SU-DHL-6 (cell line): ENCODE results near the gene ATP2B1.

Experiments used
- H2AFZ ChIP-seq: fragments of 200-600 bp; sonication (generic); 2 replicates; pipeline ENCODE4 v1.6.1; 2014; ENCODE audit warnings: low read depth, mild to moderate bottlenecking, moderate library complexity, mixed read lengths, antibody characterized with exemption, low read length; ENCODE audit not compliant: severe bottlenecking
- H3F3A ChIP-seq: fragments of 200-600 bp; shearing (Covaris generic); 2 replicates; pipeline ENCODE4 v1.6.0; 2016; ENCODE audit warnings: antibody characterized with exemption, mild to moderate bottlenecking; ENCODE audit not compliant: insufficient read depth
- H3K27ac ChIP-seq: fragments of 200-600 bp; sonication (generic); 2 replicates; pipeline ENCODE4 v1.5.1; 2016; ENCODE audit warnings: low read depth, mild to moderate bottlenecking, low read length, moderate library complexity, mixed read lengths
- H3K27me3 ChIP-seq: fragments of 200-600 bp; sonication (generic), shearing (Covaris generic); 2 replicates; pipeline ENCODE4 v1.6.0; 2014; ENCODE audit warnings: mild to moderate bottlenecking, low read length
- H3K36me3 ChIP-seq: fragments of 200-600 bp; sonication (generic); 2 replicates; pipeline ENCODE4 v1.6.1; 2014; ENCODE audit warnings: mild to moderate bottlenecking, low read length, mixed read lengths
- H3K4me2 ChIP-seq: fragments of 300-600, 200-600 bp; shearing (Covaris generic), sonication (generic); 2 replicates; pipeline ENCODE4 v1.6.0; 2014; ENCODE audit warnings: low read length, low read depth, mild to moderate bottlenecking; ENCODE audit not compliant: poor library complexity, severe bottlenecking
- H3K4me3 ChIP-seq: fragments of 200-600 bp; sonication (generic); 2 replicates; pipeline ENCODE4 v1.5.1; 2014; ENCODE audit warnings: antibody characterized with exemption, low read length, mild to moderate bottlenecking, mixed read lengths; ENCODE audit not compliant: insufficient read depth, poor library complexity, severe bottlenecking
- H3K79me2 ChIP-seq: fragments of 200-600 bp; sonication (generic); 2 replicates; pipeline ENCODE4 v1.6.1; 2014; ENCODE audit warnings: mild to moderate bottlenecking, low read length, moderate library complexity; ENCODE audit not compliant: insufficient read depth
- H3K9ac ChIP-seq: fragments of 200-600 bp; sonication (generic); 2 replicates; pipeline ENCODE4 v1.7.0; 2014; ENCODE audit warnings: mild to moderate bottlenecking, low read length
- H3K9me2 ChIP-seq: fragments of 200-600 bp; sonication (generic); replicated peaks from 2 replicates; pipeline ENCODE4 v1.6.1; 2014; ENCODE audit warnings: low read length; ENCODE audit not compliant: insufficient read depth
- H3K9me3 ChIP-seq: fragments of 200-600 bp; sonication (generic); 2 replicates; pipeline ENCODE4 v1.6.1; 2014; ENCODE audit warnings: low read length, mixed read lengths; ENCODE audit not compliant: insufficient read depth
- H4K20me1 ChIP-seq: fragments of 200-600 bp; sonication (generic); 2 replicates; pipeline ENCODE4 v1.6.1; 2014; ENCODE audit warnings: low read depth, mild to moderate bottlenecking, antibody characterized with exemption, low read length, moderate library complexity, mixed read lengths
- EZH2phosphoT487 ChIP-seq: fragments of 200-600 bp; sonication (generic), shearing (Covaris generic); conservative IDR thresholded peaks from 2 replicates; pipeline ENCODE4 v1.6.1; 2018; ENCODE audit warnings: mild to moderate bottlenecking, antibody characterized with exemption, low read length, moderate library complexity, mixed read lengths
- TF ChIP-seq, protein P1 (sequence below): fragments of 200-600 bp; sonication (generic); IDR thresholded peaks from one replicate; pipeline ENCODE4 v1.5.1; 2017; ENCODE audit warnings: antibody characterized with exemption, mild to moderate bottlenecking, low read length, moderate library complexity; ENCODE audit not compliant: insufficient read depth, poor library complexity, severe bottlenecking

The ATP2B1 gene

DNA sequence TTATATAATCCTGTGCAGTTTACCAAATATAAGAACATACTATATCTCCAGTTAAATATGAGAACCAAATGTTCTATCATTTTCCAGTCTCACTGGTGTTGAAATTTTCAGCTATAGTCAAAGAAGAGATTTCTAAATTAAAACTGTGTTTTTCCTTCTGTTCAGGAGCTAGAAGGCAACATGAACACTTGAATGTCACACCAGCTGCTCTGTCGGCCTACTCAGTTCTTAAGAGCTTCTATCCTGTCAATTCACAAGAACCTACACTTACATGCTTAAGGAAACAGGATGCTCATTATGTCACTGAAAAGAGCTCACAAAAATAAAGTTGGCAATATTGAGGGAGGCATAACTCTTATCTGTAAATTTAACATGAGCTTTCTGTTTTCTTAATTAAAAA is 43.1 kb downstream of the ATP2B1 start:
- Histone ChIP-seq H3K79me2 (peaks cover 98% of the 10 kb centered on the region), H3K9ac (no peak overlapping the region), H3K36me3 (no peaks in the 10 kb centered on the region), H2AFZ (no peak overlapping the region), H4K20me1 (peaks cover 36% of the 10 kb centered on the region), H3K27me3 (no peaks in the 10 kb centered on the region), H3K9me3 (no peaks in the 10 kb centered on the region), H3K9me2 (no peaks in the 10 kb centered on the region), H3K4me3 (no peak overlapping the region), H3K27ac (no peak overlapping the region), H3F3A (no peaks in the 10 kb centered on the region; the same call in 1 of the 2 replicates), H3K4me2 (no peak overlapping the region)
- TF ChIP-seq, protein P1, sequence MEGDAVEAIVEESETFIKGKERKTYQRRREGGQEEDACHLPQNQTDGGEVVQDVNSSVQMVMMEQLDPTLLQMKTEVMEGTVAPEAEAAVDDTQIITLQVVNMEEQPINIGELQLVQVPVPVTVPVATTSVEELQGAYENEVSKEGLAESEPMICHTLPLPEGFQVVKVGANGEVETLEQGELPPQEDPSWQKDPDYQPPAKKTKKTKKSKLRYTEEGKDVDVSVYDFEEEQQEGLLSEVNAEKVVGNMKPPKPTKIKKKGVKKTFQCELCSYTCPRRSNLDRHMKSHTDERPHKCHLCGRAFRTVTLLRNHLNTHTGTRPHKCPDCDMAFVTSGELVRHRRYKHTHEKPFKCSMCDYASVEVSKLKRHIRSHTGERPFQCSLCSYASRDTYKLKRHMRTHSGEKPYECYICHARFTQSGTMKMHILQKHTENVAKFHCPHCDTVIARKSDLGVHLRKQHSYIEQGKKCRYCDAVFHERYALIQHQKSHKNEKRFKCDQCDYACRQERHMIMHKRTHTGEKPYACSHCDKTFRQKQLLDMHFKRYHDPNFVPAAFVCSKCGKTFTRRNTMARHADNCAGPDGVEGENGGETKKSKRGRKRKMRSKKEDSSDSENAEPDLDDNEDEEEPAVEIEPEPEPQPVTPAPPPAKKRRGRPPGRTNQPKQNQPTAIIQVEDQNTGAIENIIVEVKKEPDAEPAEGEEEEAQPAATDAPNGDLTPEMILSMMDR = no peak
- no peak for TF ChIP-seq EZH2phosphoT487

GRCh38 chr12:89664441-89664840 is 44.2 kb downstream of the ATP2B1 start:
- peaks cover 100% of the 10 kb centered on the region for H3K79me2 ChIP-seq
- H3K4me2 ChIP-seq = no peak overlapping the region

GRCh38 chr12:89663577-89664357 is 44.9 kb downstream of the ATP2B1 start:
- no peak for TF ChIP-seq EZH2phosphoT487
- TF ChIP-seq, protein P1 = no peak
- no peaks in the 10 kb centered on the region for H3K9me3 ChIP-seq
- no peak overlapping the region for H3K9ac ChIP-seq
- no peaks in the 10 kb centered on the region for H3K27me3 ChIP-seq
- H3K36me3 ChIP-seq = no peaks in the 10 kb centered on the region
- H3K4me3 ChIP-seq = no peak overlapping the region
- no peaks in the 10 kb centered on the region; the same call in 1 of the 2 replicates for H3F3A ChIP-seq
- no peaks in the 10 kb centered on the region for H3K9me2 ChIP-seq
- H4K20me1 ChIP-seq = peaks cover 35% of the 10 kb centered on the region
- no peak overlapping the region for H2AFZ ChIP-seq
- peaks cover 100% of the 10 kb centered on the region for H3K79me2 ChIP-seq
- no peak overlapping the region for H3K27ac ChIP-seq
- H3K4me2 ChIP-seq = peak overlapping the region; percentile 14

More at GRCh38 chr12:89664441-89664840, 44.2 kb downstream of the ATP2B1 start:
- no peaks in the 10 kb centered on the region for H3K36me3 ChIP-seq
- H3K9me2 ChIP-seq = no peaks in the 10 kb centered on the region
- H3K9ac ChIP-seq = no peak overlapping the region
- H3K27ac ChIP-seq = no peak overlapping the region
- H4K20me1 ChIP-seq = peaks cover 39% of the 10 kb centered on the region
- H3K9me3 ChIP-seq = no peaks in the 10 kb centered on the region
- no peak overlapping the region for H3K4me3 ChIP-seq
- H3K27me3 ChIP-seq = no peaks in the 10 kb centered on the region
- TF ChIP-seq, protein P1 = no peak
- no peak for TF ChIP-seq EZH2phosphoT487
- no peaks in the 10 kb centered on the region; the same call in 1 of the 2 replicates for H3F3A ChIP-seq
- H2AFZ ChIP-seq = no peak overlapping the region
